Measurements from ENCODE around the gene GPR37L1.

GPR37L1 gene

GRCh38 chr1:202116287-202116686 lies 6.4 kb upstream of the GPR37L1 start:
- ChIA-PET POLR2A (interaction anchor here (0.6 kb wide), 1 partner anchor 125 kb away, joined by 4 read pairs; no protein-coding TSS in a partner anchor), CTCF (interaction anchor here (1.2 to 4.4 kb wide), 2 partner anchors 19 to 221 kb away, joined by 3 to 28 read pairs; no protein-coding TSS in a partner anchor)
- no peak for TF ChIP-seq CTCF (IDR thresholded peaks at IDR 0.05; ENCODE audit: control extremely low read depth, extremely low read depth, low read depth, missing control alignments)
- no peak for DNase-seq (ENCODE audit: extremely low spot score)

- ChIA-PET POLR2A (no interaction called here), CTCF (interaction anchor here (0.8 to 9.9 kb wide), 14 partner anchors 9 to 240 kb away, joined by 3 to 99 read pairs (median 4); partner anchors contain the start of gene ELF3)
- TF ChIP-seq CTCF (IDR thresholded peaks at IDR 0.05; ENCODE audit: control extremely low read depth, extremely low read depth, low read depth, missing control alignments), result no peak
- no peak for DNase-seq (ENCODE audit: extremely low spot score)
Observed at GRCh38 chr1:202117898-202118371, 4.8 kb upstream of the GPR37L1 start.

- CTCF ChIA-PET, result interaction anchor here (1.3 to 9.9 kb wide), 6 partner anchors 13 to 225 kb away, joined by 3 to 99 read pairs (median 46); partner anchors contain the start of gene ELF3
- POLR2A ChIA-PET, result no interaction called here
- DNase-seq (ENCODE audit: extremely low spot score), result no peak
- no peak for TF ChIP-seq CTCF (IDR thresholded peaks at IDR 0.05; ENCODE audit: control extremely low read depth, extremely low read depth, low read depth, missing control alignments)
Observed at GRCh38 chr1:202121006-202121405, 1.7 kb upstream of the GPR37L1 start.

GRCh38 chr1:202123336-202123813 lies 658 bp downstream of the GPR37L1 start:
- ChIA-PET POLR2A (no interaction called here), CTCF (interaction anchor here (1.2 to 9.9 kb wide), 7 partner anchors 10 to 228 kb away, joined by 3 to 99 read pairs (median 5); partner anchors contain the start of gene ELF3)
- no peak for TF ChIP-seq CTCF (IDR thresholded peaks at IDR 0.05; ENCODE audit: control extremely low read depth, extremely low read depth, low read depth, missing control alignments)
- no peak for DNase-seq (ENCODE audit: extremely low spot score)

GRCh38 chr1:202124142-202124541 lies 1.4 kb downstream of the GPR37L1 start:
- CTCF ChIA-PET, result interaction anchor here (1.2 to 9.9 kb wide), 6 partner anchors 10 to 228 kb away, joined by 4 to 99 read pairs (median 6); no protein-coding TSS in a partner anchor
- POLR2A ChIA-PET, result no interaction called here
- TF ChIP-seq CTCF (IDR thresholded peaks at IDR 0.05; ENCODE audit: control extremely low read depth, extremely low read depth, low read depth, missing control alignments), result no peak

GRCh38 chr1:202125611-202126010 lies 2.9 kb downstream of the GPR37L1 start:
- DNase-seq (ENCODE audit: extremely low spot score), result no peak
- CTCF ChIA-PET, result interaction anchor here (9.9 kb wide), 1 partner anchor 8 kb away, joined by 99 read pairs; no protein-coding TSS in a partner anchor
- POLR2A ChIA-PET, result no interaction called here
- no peak for TF ChIP-seq CTCF (IDR thresholded peaks at IDR 0.05; ENCODE audit: control extremely low read depth, extremely low read depth, low read depth, missing control alignments)

More at GRCh38 chr1:202124142-202124541, 1.4 kb downstream of the GPR37L1 start:
- DNase-seq (ENCODE audit: extremely low spot score), result no peak
